ENCODE results near the gene ZNF414.
"Not testable (repeated sequence)": the region's sequence is repeated elsewhere in the genome, so short reads cannot be mapped to it uniquely, and the experiment has no call there.

The ZNF414 gene

DNA sequence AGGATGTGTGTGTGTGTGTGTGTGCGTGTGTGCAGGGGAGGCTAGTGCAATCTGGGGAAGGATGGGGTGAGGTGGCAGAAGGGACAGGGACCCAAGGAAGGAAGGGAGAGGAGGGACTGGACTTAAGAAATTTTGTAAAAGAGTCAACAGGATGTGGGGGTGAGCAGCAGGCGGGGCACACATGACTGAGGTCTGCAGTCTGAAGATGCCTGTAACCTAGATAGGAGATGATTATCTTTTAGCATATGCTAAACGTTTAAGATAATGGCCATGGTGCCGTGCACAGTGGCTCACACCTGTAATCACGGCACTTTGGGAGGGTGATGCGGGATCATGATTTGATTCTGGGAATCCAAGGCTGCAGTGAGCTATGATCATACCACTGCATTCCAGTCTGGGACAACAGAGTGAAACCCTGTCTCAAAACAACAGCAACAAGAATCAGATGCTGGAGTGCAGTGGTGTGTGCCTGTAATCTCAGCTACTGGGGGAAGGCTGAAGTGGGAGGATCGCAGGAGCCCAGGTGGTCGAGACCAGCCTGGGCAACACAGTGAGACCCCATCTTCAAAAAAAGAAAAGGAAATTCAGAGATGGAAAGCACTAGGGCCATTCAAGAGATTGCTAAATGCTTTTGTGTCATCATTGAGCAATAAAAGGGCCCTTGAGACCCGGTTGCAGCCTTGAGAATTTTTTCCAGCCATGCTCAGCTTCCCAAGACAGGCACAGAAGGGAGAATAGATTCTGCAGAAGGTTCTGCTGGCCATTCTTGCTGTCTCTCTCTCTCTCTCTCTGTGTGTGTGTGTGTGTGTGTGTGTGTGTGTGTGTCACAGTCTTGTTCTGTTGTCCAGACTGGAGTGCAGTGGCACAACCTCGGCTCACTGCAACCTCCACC is 3.8 kb upstream of the ZNF414 start:
- no peak for DNase-seq

GRCh38 chr19:8515317-8515716 is 1.4 kb upstream of the ZNF414 start:
- DNase-seq, result no peak

DNA sequence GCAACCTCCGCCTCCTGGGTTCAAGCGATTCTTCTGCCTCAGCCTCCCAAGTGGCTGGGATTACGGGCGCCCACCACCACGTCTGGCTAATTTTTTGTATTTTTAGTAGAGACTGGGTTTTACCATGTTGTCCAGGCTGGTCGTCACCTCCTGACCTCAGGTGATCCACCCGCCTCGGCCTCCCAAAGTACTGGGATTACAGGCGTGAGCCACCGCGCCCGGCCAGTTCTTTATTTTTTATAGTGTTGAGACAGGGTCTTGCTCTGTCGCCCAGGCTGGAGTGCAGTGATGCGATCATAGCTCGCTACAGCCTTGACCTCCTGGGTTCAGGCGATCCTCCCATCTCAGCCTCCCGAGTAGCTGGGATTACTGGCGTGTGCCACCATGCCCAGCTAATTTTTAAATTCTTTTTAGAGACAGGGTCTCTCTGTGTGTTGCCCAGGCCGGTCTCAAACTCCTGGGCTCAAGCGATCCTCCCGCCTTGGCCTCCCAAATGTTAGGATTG is 590 bp upstream of the ZNF414 start:
- not testable (repeated sequence) for DNase-seq

- peak in 1 of 2 experiments; percentile 11 for DNase-seq
Observed at GRCh38 chr19:8513036-8513686, 806 bp downstream of the ZNF414 start.

- DNase-seq, result peak in 1 of 2 experiments; percentile 5
Observed at GRCh38 chr19:8512115-8512967, 1.6 kb downstream of the ZNF414 start.

- no peak for DNase-seq
Observed at GRCh38 chr19:8511573-8512101, 2.3 kb downstream of the ZNF414 start.

DNA sequence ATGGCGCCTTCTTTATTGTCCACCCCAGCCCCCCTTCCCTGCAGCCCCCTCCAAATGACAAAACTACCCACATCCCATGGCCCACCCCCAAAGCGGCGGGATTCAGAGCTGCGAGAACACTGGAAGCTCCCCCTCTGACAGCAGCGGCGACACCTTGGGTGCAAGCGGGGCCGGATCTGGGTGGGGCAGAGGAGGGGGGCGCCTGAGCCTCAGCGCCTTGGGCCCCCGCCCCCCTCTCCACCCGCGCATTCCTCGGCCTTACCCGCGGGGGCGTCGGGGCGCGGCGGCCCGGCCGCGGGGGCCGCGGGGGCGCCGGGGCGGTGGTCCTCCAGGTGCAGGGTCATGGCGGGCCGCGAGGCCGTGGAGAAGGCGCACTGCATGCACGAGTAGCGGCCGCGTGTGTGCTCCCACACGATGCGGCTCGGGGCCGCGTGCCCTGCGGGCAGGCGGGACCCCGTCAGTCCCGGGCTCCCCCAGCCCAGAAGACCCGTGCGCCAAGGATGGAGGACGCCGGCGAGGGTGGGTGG is 3.3 kb downstream of the ZNF414 start:
- DNase-seq, result no peak

DNA sequence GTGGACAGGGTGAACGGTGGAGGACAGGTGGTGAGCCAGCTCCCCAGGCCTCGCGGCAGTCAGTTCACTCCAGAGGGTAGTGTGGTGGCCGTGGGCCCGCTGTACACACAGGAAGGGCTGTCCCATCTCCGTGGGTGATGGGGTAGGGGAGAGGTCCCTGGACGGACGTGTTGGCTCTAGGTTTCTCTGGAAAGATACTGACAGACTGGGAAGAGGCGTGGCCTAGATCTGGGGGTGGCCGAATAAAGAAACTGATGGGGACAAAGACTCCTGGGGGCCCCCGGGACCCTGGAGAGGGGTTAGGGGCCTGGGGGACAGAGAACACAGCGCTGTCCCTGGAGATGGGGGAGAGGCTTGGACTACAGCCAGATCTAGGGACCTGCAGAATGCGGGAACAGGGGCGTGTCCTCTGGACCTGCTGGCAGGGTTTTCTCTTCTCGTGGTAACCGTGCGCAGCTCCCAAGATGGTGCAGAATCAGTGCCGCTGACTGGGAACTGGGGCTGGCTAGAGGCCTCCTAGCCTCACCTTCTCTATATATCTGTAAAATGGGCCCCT is 7.5 kb downstream of the ZNF414 start:
- DNase-seq, result no peak

GRCh38 chr19:8505680-8506401 is 8.1 kb downstream of the ZNF414 start:
- peak; percentile 37 to 59 for DNase-seq

- no peak for DNase-seq
Observed at GRCh38 chr19:8504919-8505318, 9.0 kb downstream of the ZNF414 start.

DNA sequence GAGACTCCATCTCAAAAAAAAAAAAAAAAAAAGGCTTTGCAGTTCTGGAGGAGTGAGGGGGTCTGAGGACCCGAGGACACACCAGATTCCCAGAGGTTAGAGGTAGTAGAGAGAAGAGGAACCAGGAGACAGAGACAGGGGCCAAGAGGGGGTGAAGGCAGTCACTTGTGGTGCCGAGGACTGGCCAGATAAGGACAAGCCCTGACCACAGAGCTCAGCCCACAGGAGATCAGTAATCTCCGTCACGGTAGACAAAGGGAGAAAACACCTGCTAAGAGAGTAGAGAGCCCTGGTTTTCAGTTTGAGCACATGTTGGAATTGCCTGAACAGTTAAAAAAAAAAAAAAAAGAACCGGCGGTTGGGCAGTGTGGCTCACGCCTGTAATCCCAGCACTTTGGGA is 9.8 kb downstream of the ZNF414 start:
- no peak for DNase-seq

- no peak for DNase-seq
Observed at GRCh38 chr19:8503510-8503909, 10.5 kb downstream of the ZNF414 start.

DNA sequence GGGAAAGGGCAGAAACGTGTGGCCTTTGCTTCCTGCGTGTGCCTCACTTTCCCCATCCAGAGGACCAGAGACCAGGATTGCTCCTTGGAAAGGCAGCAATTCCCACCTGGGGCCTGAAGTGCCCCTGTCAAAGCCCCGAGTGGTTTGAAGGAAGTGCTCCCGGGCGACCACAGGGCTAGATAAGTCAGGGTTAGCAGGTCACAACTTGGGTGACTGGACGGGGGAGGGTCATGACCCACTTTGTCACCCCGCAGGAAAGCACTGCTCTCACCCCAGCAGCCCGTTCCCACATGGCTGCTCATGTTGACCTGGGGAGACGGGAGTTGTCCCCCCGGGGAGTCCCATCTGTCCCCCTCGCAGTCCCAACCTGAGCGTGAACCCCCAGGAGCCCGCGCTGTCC is 12.0 kb downstream of the ZNF414 start:
- no peak for DNase-seq

GRCh38 chr19:8501516-8501915 is 12.5 kb downstream of the ZNF414 start:
- no peak for DNase-seq

- DNase-seq, result no peak
Observed at GRCh38 chr19:8500158-8500557, 13.8 kb downstream of the ZNF414 start.

DNA sequence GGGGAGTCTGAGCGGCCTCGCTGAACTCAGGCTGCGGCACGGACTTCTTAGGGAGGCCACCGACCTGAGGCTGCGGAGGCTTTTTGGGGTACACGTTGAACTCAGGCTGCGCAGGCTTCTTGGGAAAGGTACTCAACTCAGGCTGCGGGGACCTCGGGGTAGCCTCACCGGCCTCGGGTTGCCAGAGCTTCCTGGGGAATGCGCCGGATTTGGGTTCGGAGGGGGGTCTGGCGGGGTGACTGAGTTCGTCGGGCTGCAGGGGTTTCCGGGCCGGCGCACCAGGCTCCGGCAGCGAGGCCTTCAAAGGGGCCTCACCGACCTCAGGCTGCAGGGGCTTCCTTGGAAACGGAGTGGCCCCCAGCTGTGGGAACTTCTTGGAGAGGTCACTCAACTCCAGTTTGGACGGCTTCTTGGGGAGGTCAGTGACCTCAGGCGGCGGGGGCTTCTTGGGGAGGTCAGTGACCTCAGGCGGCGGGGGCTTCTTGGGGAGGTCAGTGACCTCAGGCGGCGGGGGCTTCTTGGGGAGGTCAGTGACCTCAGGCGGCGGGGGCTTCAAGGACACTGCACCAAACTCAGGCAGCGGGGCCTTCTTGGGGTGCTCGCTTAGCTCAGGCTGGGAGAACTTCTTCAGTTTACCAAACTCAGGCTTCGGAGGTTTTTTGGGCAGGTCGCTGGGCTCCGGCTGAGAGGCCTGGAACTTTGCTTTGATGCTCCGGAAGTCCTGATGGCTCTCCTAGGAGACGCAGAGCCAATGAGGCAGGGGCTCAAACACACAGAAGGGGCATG is 14.7 kb downstream of the ZNF414 start:
- no peak for DNase-seq

- DNase-seq, result no peak
Observed at GRCh38 chr19:8498295-8498694, 15.7 kb downstream of the ZNF414 start.

DNA sequence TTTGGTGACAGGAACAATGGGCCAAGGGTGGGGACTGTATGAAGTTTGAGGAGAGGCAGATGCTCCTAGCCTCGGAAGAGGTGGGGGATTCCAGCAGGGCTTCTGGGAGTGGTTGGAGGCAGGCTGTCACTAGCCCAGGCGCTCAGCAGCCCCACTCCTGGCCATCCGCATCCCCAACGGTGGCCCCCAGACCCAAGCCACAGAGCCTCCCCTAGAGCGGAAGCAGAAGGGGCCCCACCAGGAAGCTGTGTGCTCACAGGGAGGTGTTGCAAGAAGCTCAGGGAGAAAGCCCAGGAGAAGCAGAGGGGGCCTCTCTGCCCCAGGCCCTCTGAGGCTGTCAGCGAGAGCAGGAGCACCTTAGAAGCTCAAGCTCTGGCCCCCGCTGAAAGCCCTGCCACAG is 19.8 kb downstream of the ZNF414 start:
- DNase-seq, result no peak

GRCh38 chr19:8491574-8491973 is 22.4 kb downstream of the ZNF414 start:
- DNase-seq, result no peak

- no peak for DNase-seq
Observed at GRCh38 chr19:8490873-8491272, 23.1 kb downstream of the ZNF414 start.

DNA sequence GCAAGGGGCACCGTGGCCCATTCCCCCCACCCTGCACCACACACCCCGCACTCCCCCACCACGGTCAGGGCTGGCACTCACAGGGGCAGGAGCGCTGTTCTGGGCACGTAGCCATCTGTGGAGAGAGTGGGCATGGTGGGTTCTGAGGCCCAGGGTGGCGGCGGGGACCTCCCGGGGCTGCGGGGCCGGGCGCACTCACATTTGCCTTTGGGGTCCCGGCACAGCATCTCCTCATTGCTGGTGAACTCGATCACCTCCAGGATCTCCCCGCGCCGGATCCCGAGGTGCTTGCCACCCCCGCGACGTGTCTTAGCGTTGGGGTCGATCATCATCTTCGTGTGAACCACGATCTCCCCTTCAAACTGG is 23.6 kb downstream of the ZNF414 start:
- no peak for DNase-seq
